WERI-Rb-1 (cell line): ENCODE measurements around the gene KDM2B.

ENCODE experiments used
- DNase-seq: peaks from one replicate; pipeline ENCODE4 v3.0.0-alpha.2; 2020
- H3K27ac ChIP-seq: fragments of 250-450 bp; sonication (Bioruptor Pico); 2 replicates; pipeline ENCODE4 v1.5.1; 2020; ENCODE audit warnings: mild to moderate bottlenecking, moderate library complexity
- H3K27me3 ChIP-seq: fragments of 250-450 bp; sonication (Bioruptor Pico); 2 replicates; pipeline ENCODE4 v1.5.1; 2021; ENCODE audit warnings: mild to moderate bottlenecking, low read depth, moderate library complexity; ENCODE audit not compliant: insufficient read depth, severe bottlenecking
- H3K36me3 ChIP-seq: fragments of 250-450 bp; sonication (Bioruptor Pico); 2 replicates; pipeline ENCODE4 v1.5.1; 2020; ENCODE audit warnings: mild to moderate bottlenecking, moderate library complexity
- H3K4me3 ChIP-seq: 2 replicates; pipeline ENCODE4 v1.5.1; 2011; ENCODE audit warnings: low read depth, mild to moderate bottlenecking, control low read depth, low read length
- H3K9me3 ChIP-seq: fragments of 250-450 bp; sonication (Bioruptor Pico); 2 replicates; pipeline ENCODE4 v1.5.1; 2021; ENCODE audit warnings: mild to moderate bottlenecking, moderate library complexity; ENCODE audit not compliant: severe bottlenecking
- CTCF ChIP-seq: IDR thresholded peaks from 2 replicates; pipeline ENCODE4 v1.5.1; 2011; ENCODE audit warnings: low read depth, mild to moderate bottlenecking, control low read depth, inconsistent platforms, low read length

KDM2B gene

GRCh38 chr12:121443911-121444841 lies 136.6 kb downstream of the KDM2B start:
- Histone ChIP-seq H3K27me3 (no peaks in the 10 kb centered on the region), H3K27ac (no peak overlapping the region), H3K36me3 (peaks cover 29% of the 10 kb centered on the region), H3K9me3 (no peaks in the 10 kb centered on the region), H3K4me3 (no peak overlapping the region)
- no peak for TF ChIP-seq CTCF
- DNase-seq, result no peak

- no peaks in the 10 kb centered on the region for H3K27me3 ChIP-seq
- no peak overlapping the region for H3K4me3 ChIP-seq
- no peak overlapping the region for H3K27ac ChIP-seq
- peak; percentile 85 for DNase-seq
- peaks cover 31% of the 10 kb centered on the region for H3K36me3 ChIP-seq
- TF ChIP-seq CTCF, result peak; percentile 96
- H3K9me3 ChIP-seq, result no peaks in the 10 kb centered on the region
These were observed 137.5 kb downstream of the KDM2B start for GRCh38 chr12:121443193-121443870.

- no peak overlapping the region for H3K27ac ChIP-seq
- no peaks in the 10 kb centered on the region for H3K27me3 ChIP-seq
- no peaks in the 10 kb centered on the region for H3K9me3 ChIP-seq
- no peak for TF ChIP-seq CTCF
- peaks cover 36% of the 10 kb centered on the region for H3K36me3 ChIP-seq
- H3K4me3 ChIP-seq, result no peak overlapping the region
- DNase-seq, result no peak
These were observed 138.5 kb downstream of the KDM2B start for GRCh38 chr12:121442028-121442948.

- no peak for TF ChIP-seq CTCF
- H3K27me3 ChIP-seq, result no peaks in the 10 kb centered on the region
- peaks cover under 1% of the 10 kb centered on the region for H3K9me3 ChIP-seq
- no peak for DNase-seq
- H3K4me3 ChIP-seq, result no peak overlapping the region
- H3K27ac ChIP-seq, result no peak overlapping the region
- H3K36me3 ChIP-seq, result peaks cover 42% of the 10 kb centered on the region
These were observed 139.3 kb downstream of the KDM2B start for GRCh38 chr12:121441555-121441954.

- Histone ChIP-seq H3K9me3 (peaks cover 2% of the 10 kb centered on the region), H3K27ac (no peak overlapping the region), H3K36me3 (peaks cover 47% of the 10 kb centered on the region), H3K4me3 (no peak overlapping the region), H3K27me3 (no peaks in the 10 kb centered on the region)
- DNase-seq, result no peak
- TF ChIP-seq CTCF, result no peak
These were observed 140.1 kb downstream of the KDM2B start for GRCh38 chr12:121440768-121441167.
